BJ (cell line): ENCODE measurements around the gene METTL15. TPM values are rescaled to one million over a fixed set of nuclear protein-coding genes. Genes with fewer than 3 reads are reported as not detected.

Experiments used
- CTCF ChIA-PET: fragments of 350-600 bp; formaldehyde crosslinking; extraction: SDS; loops from one replicate; lab custom pipeline; 2021; ENCODE audit warnings: antibody characterized with exemption, inconsistent platforms; lab: Yijun Ruan, JAX
- POLR2A ChIA-PET: fragments of 300-600 bp; sonication (Branson Sonifier 250); formaldehyde crosslinking; extraction: SDS; loops from one replicate; lab custom pipeline; 2021; ENCODE audit warnings: antibody characterized with exemption; lab: Charles Lee
- DNase-seq: peaks from one replicate; pipeline ENCODE4 v3.0.0-alpha.2; 2011; ENCODE audit warnings: low read depth
- H3K27me3 ChIP-seq: 2 replicates; pipeline ENCODE4 v1.6.0; 2011; ENCODE audit warnings: low read length; ENCODE audit not compliant: control insufficient read depth, insufficient read depth
- H3K36me3 ChIP-seq: 2 replicates; pipeline ENCODE4 v1.5.1; 2011; ENCODE audit warnings: low read length; ENCODE audit not compliant: control insufficient read depth, insufficient read depth
- H3K4me3 ChIP-seq: 2 replicates; pipeline ENCODE4 v1.5.1; 2011; ENCODE audit warnings: low read depth, mild to moderate bottlenecking, control low read depth, low read length
- polyA plus RNA-seq: library from polyadenylated mRNA; depleted of rRNA; stranded (reverse); fragments of >200 nt; gene quantifications from 2 replicates; pipeline ENCODE4 v1.2.3, GENCODE V29; 2011
- TF ChIP-seq, protein P1 (sequence below): IDR thresholded peaks from 2 replicates; pipeline ENCODE4 v1.5.1; 2011; ENCODE audit warnings: low read depth, mild to moderate bottlenecking, control low read depth, inconsistent platforms, low read length, moderate library complexity; ENCODE audit not compliant: insufficient read depth

METTL15 gene
- polyA plus RNA-seq, 1 experiment: 7.0 TPM

DNA sequence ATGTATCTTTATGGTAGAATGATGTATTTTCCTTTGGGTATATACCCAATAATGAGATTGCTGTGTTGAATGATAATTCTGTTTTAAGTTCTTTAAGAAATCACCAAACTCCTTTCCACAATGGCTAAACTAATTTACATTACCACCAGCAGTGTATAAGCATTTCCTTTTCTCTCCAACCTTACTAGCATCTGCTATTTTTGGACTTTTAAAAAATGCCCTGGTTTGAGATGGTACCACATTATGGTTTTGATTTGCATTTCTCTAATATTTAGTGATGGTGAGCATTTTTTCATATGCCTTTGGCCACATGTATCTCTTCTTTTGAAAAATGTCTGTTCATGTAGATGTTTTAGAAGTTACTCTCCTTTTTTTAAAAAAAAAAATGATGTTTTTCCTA lies 142.0 kb downstream of the METTL15 start:
- TF ChIP-seq, protein P1, sequence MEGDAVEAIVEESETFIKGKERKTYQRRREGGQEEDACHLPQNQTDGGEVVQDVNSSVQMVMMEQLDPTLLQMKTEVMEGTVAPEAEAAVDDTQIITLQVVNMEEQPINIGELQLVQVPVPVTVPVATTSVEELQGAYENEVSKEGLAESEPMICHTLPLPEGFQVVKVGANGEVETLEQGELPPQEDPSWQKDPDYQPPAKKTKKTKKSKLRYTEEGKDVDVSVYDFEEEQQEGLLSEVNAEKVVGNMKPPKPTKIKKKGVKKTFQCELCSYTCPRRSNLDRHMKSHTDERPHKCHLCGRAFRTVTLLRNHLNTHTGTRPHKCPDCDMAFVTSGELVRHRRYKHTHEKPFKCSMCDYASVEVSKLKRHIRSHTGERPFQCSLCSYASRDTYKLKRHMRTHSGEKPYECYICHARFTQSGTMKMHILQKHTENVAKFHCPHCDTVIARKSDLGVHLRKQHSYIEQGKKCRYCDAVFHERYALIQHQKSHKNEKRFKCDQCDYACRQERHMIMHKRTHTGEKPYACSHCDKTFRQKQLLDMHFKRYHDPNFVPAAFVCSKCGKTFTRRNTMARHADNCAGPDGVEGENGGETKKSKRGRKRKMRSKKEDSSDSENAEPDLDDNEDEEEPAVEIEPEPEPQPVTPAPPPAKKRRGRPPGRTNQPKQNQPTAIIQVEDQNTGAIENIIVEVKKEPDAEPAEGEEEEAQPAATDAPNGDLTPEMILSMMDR: no peak
- POLR2A ChIA-PET: no interaction called here
- DNase-seq: no peak
- Histone ChIP-seq H3K27me3 (no peaks in the 10 kb centered on the region), H3K36me3 (no peaks in the 10 kb centered on the region), H3K4me3 (no peak overlapping the region)
- CTCF ChIA-PET: no interaction called here

GRCh38 chr11:28251257-28251656 lies 143.1 kb downstream of the METTL15 start:
- no peak overlapping the region for H3K4me3 ChIP-seq
- ChIA-PET POLR2A (no interaction called here), CTCF (no interaction called here)
- TF ChIP-seq, protein P1: no peak
- no peaks in the 10 kb centered on the region for H3K36me3 ChIP-seq
- DNase-seq: no peak
- H3K27me3 ChIP-seq: no peaks in the 10 kb centered on the region

GRCh38 chr11:28257761-28258160 lies 149.6 kb downstream of the METTL15 start:
- POLR2A ChIA-PET: no interaction called here
- no peak for DNase-seq
- Histone ChIP-seq H3K27me3 (no peaks in the 10 kb centered on the region), H3K36me3 (no peaks in the 10 kb centered on the region; the same call in 1 of the 2 replicates), H3K4me3 (no peak overlapping the region)
- TF ChIP-seq, protein P1: no peak
- CTCF ChIA-PET: no interaction called here

- no peak overlapping the region for H3K4me3 ChIP-seq
- TF ChIP-seq, protein P1: no peak
- CTCF ChIA-PET: interaction anchor here (0.5 kb wide), 1 partner anchor 39 kb away, joined by 4 read pairs; no protein-coding TSS in a partner anchor
- no peaks in the 10 kb centered on the region for H3K27me3 ChIP-seq
- H3K36me3 ChIP-seq: no peaks in the 10 kb centered on the region; the same call in 1 of the 2 replicates
- POLR2A ChIA-PET: no interaction called here
- no peak for DNase-seq
Observed at GRCh38 chr11:28259177-28259843, 151.1 kb downstream of the METTL15 start.

GRCh38 chr11:28268925-28269324 lies 160.7 kb downstream of the METTL15 start:
- CTCF ChIA-PET: interaction anchor here (0.7 to 1.1 kb wide), 2 partner anchors 16 to 562 kb away, joined by 3 to 4 read pairs; no protein-coding TSS in a partner anchor
- no peaks in the 10 kb centered on the region for H3K36me3 ChIP-seq
- H3K27me3 ChIP-seq: no peaks in the 10 kb centered on the region
- no peak overlapping the region for H3K4me3 ChIP-seq
- TF ChIP-seq, protein P1: no peak
- DNase-seq: no peak
- POLR2A ChIA-PET: no interaction called here
